Body of pancreas (tissue), 4 donors: ENCODE results near the gene IFT25.

Source experiments
- POLR2A ChIP-seq, 3 donors: fragments of 450-650 bp; IDR thresholded peaks; one replicate each; pipeline ENCODE4 v1.6.1; 2016; ENCODE audit warnings: antibody characterized with exemption in 3 of 3, mild to moderate bottlenecking in 2 of 3
- TF ChIP-seq, protein P1 (sequence below), 7 experiments: fragments of 450-650 bp in 4 of 7; fragments of 200-600 bp in 3 of 7; sonication (generic) in 3 of 7; IDR thresholded peaks; one replicate each; pipeline ENCODE4 v1.5.1; 2016 to 2019; ENCODE audit warnings: antibody characterized with exemption in 7 of 7

DNA sequence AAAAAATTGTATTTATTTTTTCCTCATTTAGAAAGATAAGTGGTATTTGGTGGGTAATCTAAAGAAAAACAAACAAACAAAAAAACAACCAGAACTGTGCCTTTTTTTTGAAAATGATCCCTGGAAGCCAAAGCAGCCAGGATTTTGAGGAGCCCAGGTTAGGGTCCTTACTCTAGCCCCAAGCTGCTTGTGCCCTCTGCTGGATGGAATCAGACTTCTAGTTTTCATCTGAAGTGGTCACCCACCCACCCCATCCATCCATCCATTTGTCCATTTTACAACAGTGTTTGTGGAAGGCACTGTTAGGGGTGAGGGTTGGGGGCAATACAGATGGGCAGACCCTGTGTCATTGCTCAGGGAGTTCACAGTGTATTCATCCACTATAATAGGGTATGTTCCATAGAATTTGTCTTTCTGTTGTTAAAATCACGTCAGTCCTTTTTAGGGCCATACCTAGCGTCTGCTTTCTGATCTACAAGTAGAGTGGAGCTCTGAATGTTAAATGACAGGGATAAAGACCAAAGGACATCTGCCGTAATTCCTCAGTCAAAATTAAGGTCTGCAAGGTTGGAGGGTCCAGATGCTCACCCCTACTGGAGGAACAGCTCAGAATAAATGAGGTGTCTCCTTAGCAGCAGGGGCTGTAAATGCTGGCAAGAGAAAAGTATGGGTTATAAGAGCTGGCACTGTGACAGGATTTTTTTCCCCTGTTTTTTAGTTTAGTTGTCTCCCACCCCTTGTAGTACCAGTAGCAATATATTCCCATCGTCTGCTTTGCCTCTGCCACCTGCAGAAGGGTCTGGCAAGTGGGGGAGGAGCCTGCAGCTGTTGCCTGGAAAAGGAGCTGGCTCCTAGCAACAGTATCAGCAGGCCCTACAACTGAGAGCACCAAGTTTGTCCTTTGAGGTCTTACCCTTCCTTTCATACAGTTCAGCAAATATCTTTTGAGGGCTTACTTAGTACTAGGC lies 3.8 kb upstream of the IFT25 start:
- TF ChIP-seq, protein P1, sequence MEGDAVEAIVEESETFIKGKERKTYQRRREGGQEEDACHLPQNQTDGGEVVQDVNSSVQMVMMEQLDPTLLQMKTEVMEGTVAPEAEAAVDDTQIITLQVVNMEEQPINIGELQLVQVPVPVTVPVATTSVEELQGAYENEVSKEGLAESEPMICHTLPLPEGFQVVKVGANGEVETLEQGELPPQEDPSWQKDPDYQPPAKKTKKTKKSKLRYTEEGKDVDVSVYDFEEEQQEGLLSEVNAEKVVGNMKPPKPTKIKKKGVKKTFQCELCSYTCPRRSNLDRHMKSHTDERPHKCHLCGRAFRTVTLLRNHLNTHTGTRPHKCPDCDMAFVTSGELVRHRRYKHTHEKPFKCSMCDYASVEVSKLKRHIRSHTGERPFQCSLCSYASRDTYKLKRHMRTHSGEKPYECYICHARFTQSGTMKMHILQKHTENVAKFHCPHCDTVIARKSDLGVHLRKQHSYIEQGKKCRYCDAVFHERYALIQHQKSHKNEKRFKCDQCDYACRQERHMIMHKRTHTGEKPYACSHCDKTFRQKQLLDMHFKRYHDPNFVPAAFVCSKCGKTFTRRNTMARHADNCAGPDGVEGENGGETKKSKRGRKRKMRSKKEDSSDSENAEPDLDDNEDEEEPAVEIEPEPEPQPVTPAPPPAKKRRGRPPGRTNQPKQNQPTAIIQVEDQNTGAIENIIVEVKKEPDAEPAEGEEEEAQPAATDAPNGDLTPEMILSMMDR (IDR thresholded peaks at IDR 0.05) = peak; percentile 13 to 57 (median 42)
- TF ChIP-seq POLR2A (IDR thresholded peaks at IDR 0.05) = no peak
